Mesenchymal stem cell (in vitro differentiated cells and primary cell): Measurements from ENCODE around the gene BRD3.

ENCODE experiments used
- DNase-seq: peaks from one replicate; pipeline ENCODE4 v3.0.0-alpha.2; 2013
- H2AFZ ChIP-seq: one replicate; pipeline ENCODE4 v1.6.1; 2013; ENCODE audit warnings: low read depth, mild to moderate bottlenecking, control low read depth, inconsistent platforms, low read length, moderate library complexity
- H2AK5ac ChIP-seq: 2 replicates; pipeline ENCODE4 v1.6.1; 2013; ENCODE audit warnings: low read length, moderate library complexity, mild to moderate bottlenecking, inconsistent platforms; ENCODE audit not compliant: severe bottlenecking
- H2BK120ac ChIP-seq: one replicate; pipeline ENCODE4 v1.6.1; 2013; ENCODE audit warnings: low read depth, mild to moderate bottlenecking, inconsistent platforms, low read length, moderate library complexity
- H2BK12ac ChIP-seq, 2 experiments: one replicate each; pipeline ENCODE4 v1.6.1; 2013; ENCODE audit warnings: inconsistent platforms in 2 of 2, low read length in 2 of 2, mild to moderate bottlenecking in 2 of 2, moderate library complexity in 2 of 2, control low read depth in 1 of 2
- H2BK15ac ChIP-seq: one replicate; pipeline ENCODE4 v1.6.1; 2013; ENCODE audit warnings: mild to moderate bottlenecking, low read depth, inconsistent platforms; ENCODE audit not compliant: poor library complexity, severe bottlenecking
- H2BK5ac ChIP-seq: 2 replicates; pipeline ENCODE4 v1.6.1; 2013; ENCODE audit warnings: low read depth, mild to moderate bottlenecking, low read length, control low read depth, inconsistent platforms; ENCODE audit not compliant: poor library complexity, severe bottlenecking
- H3K14ac ChIP-seq, 2 experiments: one replicate each; pipeline ENCODE4 v1.6.1; 2013; ENCODE audit warnings: inconsistent platforms in 2 of 2, low read length in 2 of 2, control low read depth in 1 of 2, mild to moderate bottlenecking in 1 of 2, moderate library complexity in 1 of 2
- H3K18ac ChIP-seq, 2 experiments: one replicate each; pipeline ENCODE4 v1.6.1; 2013; ENCODE audit warnings: inconsistent platforms in 2 of 2, low read length in 2 of 2, control low read depth in 1 of 2, low read depth in 1 of 2, mild to moderate bottlenecking in 1 of 2
- H3K23ac ChIP-seq, 2 experiments: one replicate each; pipeline ENCODE4 v1.6.1; 2013; ENCODE audit warnings: inconsistent platforms in 2 of 2, low read length in 2 of 2, mild to moderate bottlenecking in 2 of 2, moderate library complexity in 2 of 2, control low read depth in 1 of 2
- H3K27ac ChIP-seq: 2 replicates; pipeline ENCODE4 v1.5.1; 2013; ENCODE audit warnings: mild to moderate bottlenecking, moderate library complexity, low read length, control low read depth, inconsistent platforms; ENCODE audit not compliant: poor library complexity, severe bottlenecking
- H3K27me3 ChIP-seq, 2 experiments: 2 replicates each; pipeline versions ENCODE4 v1.6.1 to v1.7.0; 2013; ENCODE audit warnings: low read length in 2 of 2, mild to moderate bottlenecking in 2 of 2, moderate library complexity in 2 of 2, control low read depth in 1 of 2, inconsistent platforms in 1 of 2; ENCODE audit not compliant: control insufficient read depth in 1 of 2, insufficient read depth in 1 of 2
- H3K36me3 ChIP-seq, 2 experiments: 2 replicates each; pipeline versions ENCODE4 v1.6.1 to v1.7.0; 2013; ENCODE audit warnings: low read length in 2 of 2, control low read depth in 1 of 2, inconsistent platforms in 1 of 2, low read depth in 1 of 2, mild to moderate bottlenecking in 1 of 2; ENCODE audit not compliant: insufficient read depth in 2 of 2, control insufficient read depth in 1 of 2
- H3K4ac ChIP-seq, 2 experiments: one replicate each; pipeline ENCODE4 v1.6.1; 2013; ENCODE audit warnings: inconsistent platforms in 2 of 2, low read length in 2 of 2, mild to moderate bottlenecking in 2 of 2, moderate library complexity in 2 of 2, control low read depth in 1 of 2, low read depth in 1 of 2
- H3K4me1 ChIP-seq: 2 replicates; pipeline ENCODE4 v1.6.1; 2013; ENCODE audit warnings: low read depth, low read length, control low read depth; ENCODE audit not compliant: control insufficient read depth, insufficient read depth
- H3K4me2 ChIP-seq: 2 replicates; pipeline ENCODE4 v1.6.1; 2013; ENCODE audit warnings: low read length, mild to moderate bottlenecking, inconsistent platforms; ENCODE audit not compliant: poor library complexity, severe bottlenecking
- H3K4me3 ChIP-seq, 2 experiments: 2 replicates each; pipeline versions ENCODE4 v1.5.1 to v1.7.0; 2013; ENCODE audit warnings: low read length in 2 of 2, mild to moderate bottlenecking in 2 of 2, control low read depth in 1 of 2, low read depth in 1 of 2; ENCODE audit not compliant: insufficient read depth in 1 of 2
- H3K79me1 ChIP-seq: replicated peaks from 2 replicates; pipeline ENCODE4 v1.6.1; 2013; ENCODE audit warnings: mild to moderate bottlenecking, control low read depth, low read length, inconsistent platforms; ENCODE audit not compliant: poor library complexity, severe bottlenecking
- H3K9ac ChIP-seq: 2 replicates; pipeline ENCODE4 v1.7.0; 2013; ENCODE audit warnings: mild to moderate bottlenecking, low read length, moderate library complexity
- H3K9me3 ChIP-seq: 2 replicates; pipeline ENCODE4 v1.7.0; 2013; ENCODE audit warnings: mild to moderate bottlenecking, low read length; ENCODE audit not compliant: control insufficient read depth
- H4K8ac ChIP-seq: one replicate; pipeline ENCODE4 v1.6.1; 2013; ENCODE audit warnings: inconsistent platforms, mild to moderate bottlenecking, low read length, moderate library complexity
- H4K91ac ChIP-seq: one replicate; pipeline ENCODE4 v1.6.1; 2013; ENCODE audit warnings: mild to moderate bottlenecking, low read length, inconsistent platforms
- WGBS: methylation state at CpG from one replicate; pipeline ENCODE4 v1.1.7; 2013; ENCODE audit warnings: mixed read lengths; 5-methylcytosine and 5-hydroxymethylcytosine counted together

The BRD3 gene

DNA sequence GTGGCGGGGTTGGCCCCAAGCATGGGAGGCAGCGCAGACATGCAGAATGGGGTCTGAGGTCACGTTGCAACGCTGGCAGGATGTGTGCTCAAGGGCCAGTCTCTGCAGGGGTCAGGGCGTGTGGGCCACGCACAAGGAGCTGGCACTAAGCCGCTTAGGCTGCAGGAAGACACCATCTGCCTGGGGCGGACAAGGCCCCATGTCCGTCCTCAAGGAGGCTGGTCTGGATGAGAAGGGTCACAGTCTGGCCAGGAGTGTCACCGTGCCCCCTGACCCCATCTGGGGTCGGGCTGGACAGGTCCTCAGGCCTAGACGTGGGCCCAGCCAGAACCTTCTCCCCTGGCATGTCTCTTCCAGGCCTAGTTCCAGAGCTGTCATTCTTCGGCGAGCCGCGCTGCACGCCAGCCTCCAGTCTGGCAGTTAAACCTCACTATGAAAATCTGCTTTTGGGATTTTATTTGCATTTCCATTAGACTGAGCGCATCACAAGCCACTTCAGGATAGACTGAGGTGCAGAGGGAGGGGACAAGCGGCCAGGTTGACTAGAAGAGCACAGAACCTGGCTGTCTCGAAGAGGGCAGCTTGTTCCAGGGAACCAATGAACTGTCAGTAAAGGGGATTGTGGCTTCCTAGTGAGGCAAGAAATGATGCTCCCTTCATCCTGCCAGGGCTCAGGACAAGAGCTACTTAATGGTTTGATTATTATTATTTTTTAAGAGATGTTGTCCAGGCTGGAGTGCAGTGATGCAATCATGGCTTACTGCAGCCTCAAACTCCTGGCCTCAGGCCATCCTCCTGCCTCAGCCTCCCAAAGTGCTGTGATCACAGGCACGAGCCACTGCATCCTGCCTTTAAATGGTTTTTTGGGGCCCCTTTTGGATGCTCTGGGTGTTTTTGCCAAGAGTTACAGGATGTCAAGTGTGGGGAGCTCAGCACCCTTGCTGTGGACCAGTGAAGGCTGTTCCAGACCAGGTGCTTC, 38.3 kb downstream of the BRD3 start:
- Histone ChIP-seq H3K27ac (no peak overlapping the region), H3K18ac (no peak overlapping the region), H3K23ac (no peak overlapping the region), H3K9me3 (no peaks in the 10 kb centered on the region), H3K9ac (no peak overlapping the region), H3K27me3 (no peaks in the 10 kb centered on the region), H2BK120ac (no peak overlapping the region), H3K4ac (no peak overlapping the region), H2BK5ac (no peak overlapping the region), H3K14ac (no peak overlapping the region), H3K4me3 (no peak overlapping the region), H2AK5ac (no peak overlapping the region), H3K79me1 (peaks cover 31% of the 10 kb centered on the region), H4K8ac (no peak overlapping the region), H4K91ac (no peak overlapping the region), H2BK12ac (no peak overlapping the region), H2BK15ac (no peak overlapping the region), H3K36me3 (peaks cover 62 to 70% of the 10 kb centered on the region in 2 experiments), H2AFZ (no peak overlapping the region), H3K4me1 (peaks cover 20% of the 10 kb centered on the region), H3K4me2 (no peak overlapping the region)
- WGBS = 94% methylated on average over 21 of the region's 21 CpGs
- no peak for DNase-seq

DNA sequence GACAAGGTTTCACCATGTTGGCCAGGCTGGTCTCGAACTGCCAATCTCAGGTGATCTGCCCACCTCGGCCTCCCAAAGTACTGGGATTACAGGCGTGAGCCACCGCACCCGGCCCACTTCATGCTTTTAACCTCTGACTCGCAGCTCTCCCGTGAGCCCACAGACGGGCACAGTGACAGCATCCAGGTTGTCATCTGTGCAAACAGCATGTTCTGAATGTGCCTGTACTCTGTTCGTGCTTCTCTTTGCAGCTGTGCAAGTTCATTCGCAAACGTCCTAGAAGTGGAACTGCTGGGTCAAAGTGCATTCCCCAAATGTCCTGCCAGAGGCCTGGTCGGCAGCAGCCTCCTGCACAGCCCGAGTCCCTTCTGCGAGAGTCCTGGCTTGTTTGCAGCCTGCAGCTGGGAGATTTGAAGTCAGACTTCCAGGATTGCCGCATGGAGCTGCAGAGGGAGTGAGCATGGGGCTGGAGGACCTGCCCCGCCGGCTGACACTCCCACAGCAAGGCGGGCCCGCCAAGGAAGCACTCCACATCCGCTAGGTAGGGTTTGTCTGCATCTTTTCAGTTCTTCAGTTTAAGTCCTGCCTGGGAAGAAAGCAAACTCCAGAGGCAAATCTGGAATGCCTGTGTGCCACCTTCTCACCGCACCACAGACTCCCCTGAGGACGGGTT, 39.1 kb downstream of the BRD3 start:
- Histone ChIP-seq H3K23ac (no peak overlapping the region), H3K4ac (no peak overlapping the region), H2AK5ac (no peak overlapping the region), H3K36me3 (peaks cover 54 to 62% of the 10 kb centered on the region in 2 experiments), H3K4me3 (no peak overlapping the region), H3K9me3 (no peaks in the 10 kb centered on the region), H3K27ac (no peak overlapping the region), H2BK120ac (no peak overlapping the region), H4K91ac (no peak overlapping the region), H2BK12ac (no peak overlapping the region), H3K18ac (no peak overlapping the region), H2AFZ (no peak overlapping the region), H3K14ac (no peak overlapping the region), H3K9ac (no peak overlapping the region), H4K8ac (no peak overlapping the region), H3K27me3 (no peaks in the 10 kb centered on the region), H2BK5ac (no peak overlapping the region), H3K79me1 (peaks cover 28% of the 10 kb centered on the region), H3K4me1 (peaks cover 23% of the 10 kb centered on the region), H2BK15ac (no peak overlapping the region), H3K4me2 (no peak overlapping the region)
- no peak for DNase-seq
- 92% methylated on average over 22 of the region's 22 CpGs for WGBS

DNA sequence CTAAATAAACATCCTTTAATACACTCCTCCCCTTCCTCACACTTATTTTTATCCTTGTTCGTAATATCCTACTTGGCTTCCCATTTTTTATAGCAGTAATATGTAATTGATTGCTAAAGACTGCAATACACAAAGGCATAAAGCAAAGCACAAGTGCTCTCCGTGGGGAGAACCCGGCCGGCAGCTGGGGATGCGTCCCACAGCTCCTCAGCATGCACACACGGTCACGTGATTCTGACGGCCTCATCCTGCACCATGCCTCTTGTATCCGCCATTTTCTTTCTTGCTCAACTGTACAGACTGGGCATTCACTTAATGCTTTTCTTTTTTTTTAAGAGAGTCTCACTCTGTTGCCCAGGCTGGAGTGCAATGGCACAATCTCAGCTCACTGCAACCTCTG, 39.8 kb downstream of the BRD3 start:
- H3K27me3 ChIP-seq = no peaks in the 10 kb centered on the region
- no peaks in the 10 kb centered on the region for H3K9me3 ChIP-seq
- H3K4ac ChIP-seq = no peak overlapping the region
- H2BK12ac ChIP-seq = no peak overlapping the region
- no peak overlapping the region for H3K23ac ChIP-seq
- H3K79me1 ChIP-seq = peaks cover 29% of the 10 kb centered on the region
- no peak overlapping the region for H3K27ac ChIP-seq
- no peak overlapping the region for H3K18ac ChIP-seq
- no peak overlapping the region for H2AFZ ChIP-seq
- no peak overlapping the region for H3K4me2 ChIP-seq
- no peak overlapping the region for H2BK120ac ChIP-seq
- H4K8ac ChIP-seq = no peak overlapping the region
- 94% methylated on average over 9 of the region's 9 CpGs for WGBS
- no peak overlapping the region for H2BK15ac ChIP-seq
- peaks cover 20% of the 10 kb centered on the region for H3K4me1 ChIP-seq
- H2BK5ac ChIP-seq = no peak overlapping the region
- H3K14ac ChIP-seq = no peak overlapping the region
- DNase-seq = no peak
- H3K4me3 ChIP-seq = no peak overlapping the region
- H3K9ac ChIP-seq = no peak overlapping the region
- peaks cover 49 to 55% of the 10 kb centered on the region in 2 experiments for H3K36me3 ChIP-seq
- H4K91ac ChIP-seq = no peak overlapping the region
- no peak overlapping the region for H2AK5ac ChIP-seq

DNA sequence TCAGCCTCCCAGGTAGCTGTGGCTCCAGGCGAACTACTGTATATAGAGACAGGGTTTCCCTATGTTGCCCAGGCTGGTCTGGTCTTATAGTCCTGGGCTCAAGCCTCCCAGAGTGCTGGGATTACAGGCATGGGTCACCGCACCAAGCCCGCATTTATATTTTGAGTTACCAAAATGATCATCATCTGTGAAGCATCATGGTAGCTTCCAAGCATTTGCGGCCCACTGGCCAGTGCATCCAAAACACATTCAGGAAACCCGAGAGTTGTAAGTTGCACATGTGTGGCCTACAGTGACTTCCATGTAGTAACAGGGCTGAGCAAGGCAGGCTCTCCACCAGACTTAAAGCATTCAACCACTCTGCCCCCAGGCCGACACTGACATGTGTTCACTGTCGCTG, 40.3 kb downstream of the BRD3 start:
- Histone ChIP-seq H3K4me2 (no peak overlapping the region), H2BK5ac (no peak overlapping the region), H3K23ac (no peak overlapping the region), H2BK15ac (no peak overlapping the region), H3K9me3 (no peaks in the 10 kb centered on the region), H3K79me1 (peaks cover 29% of the 10 kb centered on the region), H3K4ac (no peak overlapping the region), H2BK12ac (no peak overlapping the region), H4K8ac (no peak overlapping the region), H3K18ac (no peak overlapping the region), H2AK5ac (no peak overlapping the region), H2BK120ac (no peak overlapping the region), H3K4me3 (no peak overlapping the region), H3K9ac (no peak overlapping the region), H3K27ac (no peak overlapping the region), H3K14ac (no peak overlapping the region), H3K27me3 (no peaks in the 10 kb centered on the region), H3K36me3 (peaks cover 45 to 50% of the 10 kb centered on the region in 2 experiments), H4K91ac (no peak overlapping the region), H2AFZ (no peak overlapping the region), H3K4me1 (peaks cover 17% of the 10 kb centered on the region)
- 98% methylated on average over 7 of the region's 7 CpGs for WGBS
- no peak for DNase-seq
